Stimulated activated naive B cell treated with anti-CD40 and anti-IgM and Interleukin-4, amounts not matched to agents 10 μg/mL and 1 μg/mL and 100 μg/mL, for 72 hours (primary cell): ENCODE data around the gene BCAS4.

Experiments used
- ATAC-seq, 2 donors: fragments of 150-1000 bp; cut with Tn5 transposase; replicated peaks; 2 replicates each; pipeline ENCODE4 v1.10.0; 2021; ENCODE audit warnings: moderate library complexity in 1 of 2
- DNase-seq: peaks from one replicate; pipeline ENCODE4 v3.0.0; 2021
- H3K27ac Mint-ChIP-seq: one replicate; pipeline ENCODE4 v1.8.0; 2022; ENCODE audit warnings: mild to moderate bottlenecking, mixed read lengths
- H3K27me3 Mint-ChIP-seq, 2 donors: one replicate each; pipeline ENCODE4 v1.8.0; 2022; ENCODE audit warnings: mixed read lengths in 2 of 2
- H3K36me3 Mint-ChIP-seq, 2 donors: one replicate each; pipeline ENCODE4 v1.8.0; 2022; ENCODE audit warnings: mixed read lengths in 2 of 2, mild to moderate bottlenecking in 1 of 2
- H3K4me1 Mint-ChIP-seq, 2 donors: one replicate each; pipeline ENCODE4 v1.8.0; 2022; ENCODE audit warnings: mixed read lengths in 2 of 2, mild to moderate bottlenecking in 1 of 2
- H3K4me3 Mint-ChIP-seq, 2 donors: one replicate each; pipeline ENCODE4 v1.8.0; 2022; ENCODE audit warnings: mild to moderate bottlenecking in 2 of 2, mixed read lengths in 2 of 2, moderate library complexity in 1 of 2
- H3K9me3 Mint-ChIP-seq, 2 donors: one replicate each; pipeline ENCODE4 v1.8.0; 2022; ENCODE audit warnings: mixed read lengths in 2 of 2, mild to moderate bottlenecking in 1 of 2

The BCAS4 gene

DNA sequence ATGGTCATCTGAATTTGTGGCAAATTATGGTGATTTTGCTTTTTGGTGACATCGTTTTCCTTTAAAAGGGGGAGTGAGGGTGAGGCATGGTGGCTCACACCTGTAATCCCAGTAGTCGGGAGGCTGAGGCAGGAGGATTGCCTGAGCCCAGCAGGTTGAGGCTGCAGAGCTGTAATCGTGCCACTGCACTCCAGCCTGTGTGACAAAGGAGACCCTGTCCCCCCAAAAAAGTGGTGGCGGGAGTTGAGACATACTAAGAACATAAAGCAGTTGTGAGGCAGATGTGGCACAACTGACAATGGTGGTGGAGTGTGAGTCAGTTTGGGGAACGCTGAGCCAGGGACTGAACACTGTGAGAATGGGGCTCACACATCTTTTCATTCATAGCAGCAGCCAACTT is 90.9 kb downstream of the BCAS4 start:
- Mint-ChIP-seq H3K9me3 (no peaks in the 10 kb centered on the region), H3K4me3 (no peak overlapping the region), H3K27ac (peak overlapping the region; percentile 25), H3K4me1 (peaks cover 3 to 5% of the 10 kb centered on the region in 2 donors), H3K36me3 (peaks cover 11 to 43% of the 10 kb centered on the region in 2 donors), H3K27me3 (no peaks in the 10 kb centered on the region)
- DNase-seq: no peak
- ATAC-seq: no peak

- no peak overlapping the region for H3K27ac Mint-ChIP-seq
- no peak overlapping the region for H3K4me3 Mint-ChIP-seq
- no peaks in the 10 kb centered on the region for H3K9me3 Mint-ChIP-seq
- DNase-seq (no peak), ATAC-seq (no peak)
- H3K27me3 Mint-ChIP-seq: no peaks in the 10 kb centered on the region
- peaks cover 3 to 5% of the 10 kb centered on the region in 2 donors for H3K4me1 Mint-ChIP-seq
- peaks cover 12 to 48% of the 10 kb centered on the region in 2 donors for H3K36me3 Mint-ChIP-seq
These were observed 91.4 kb downstream of the BCAS4 start for GRCh38 chr20:50886184-50886790.

- no peak overlapping the region for H3K27ac Mint-ChIP-seq
These were observed 92.7 kb downstream of the BCAS4 start for GRCh38 chr20:50887576-50887975.

DNA sequence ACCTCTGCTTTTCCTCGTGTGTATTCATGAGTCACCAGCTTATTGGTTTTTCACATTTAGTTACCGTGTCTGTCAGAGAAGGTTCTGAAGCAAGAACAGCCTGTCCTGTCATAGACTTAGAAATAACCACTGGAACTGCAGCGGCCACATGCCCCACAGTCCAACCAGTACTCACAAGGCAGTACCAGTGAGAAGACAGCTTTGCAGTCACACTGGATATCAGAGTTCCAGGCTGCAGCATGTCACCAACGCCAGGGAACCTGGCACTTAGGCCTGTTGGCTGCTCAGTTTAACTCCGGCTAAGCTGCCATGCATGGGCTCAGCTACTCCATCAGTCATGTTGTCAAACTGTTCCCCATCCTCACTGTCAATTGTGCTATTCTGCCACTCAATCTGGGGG is 96.3 kb downstream of the BCAS4 start:
- Mint-ChIP-seq H3K9me3 (no peaks in the 10 kb centered on the region), H3K4me1 (peaks cover 8 to 13% of the 10 kb centered on the region in 2 donors), H3K36me3 (peaks cover 33 to 58% of the 10 kb centered on the region in 2 donors), H3K27ac (peak overlapping the region; percentile 81), H3K4me3 (no peak overlapping the region), H3K27me3 (no peaks in the 10 kb centered on the region)
- DNase-seq (no peak), ATAC-seq (no peak)

More at GRCh38 chr20:50887576-50887975, 92.7 kb downstream of the BCAS4 start:
- Mint-ChIP-seq H3K4me1 (peaks cover 5 to 8% of the 10 kb centered on the region in 2 donors), H3K9me3 (no peaks in the 10 kb centered on the region), H3K4me3 (no peak overlapping the region), H3K27me3 (no peaks in the 10 kb centered on the region), H3K36me3 (peaks cover 24 to 56% of the 10 kb centered on the region in 2 donors)
- ATAC-seq (no peak), DNase-seq (no peak)

GRCh38 chr20:50892394-50892793 is 97.5 kb downstream of the BCAS4 start:
- H3K36me3 Mint-ChIP-seq: peaks cover 33 to 61% of the 10 kb centered on the region in 2 donors
- no peaks in the 10 kb centered on the region for H3K9me3 Mint-ChIP-seq
- H3K4me1 Mint-ChIP-seq: peaks cover 7 to 14% of the 10 kb centered on the region in 2 donors
- peak in 1 of 2 donors; percentile 34 for ATAC-seq
- no peak for DNase-seq
- H3K27me3 Mint-ChIP-seq: no peaks in the 10 kb centered on the region
- H3K4me3 Mint-ChIP-seq: no peak overlapping the region
- peak overlapping the region; percentile 79 for H3K27ac Mint-ChIP-seq

DNA sequence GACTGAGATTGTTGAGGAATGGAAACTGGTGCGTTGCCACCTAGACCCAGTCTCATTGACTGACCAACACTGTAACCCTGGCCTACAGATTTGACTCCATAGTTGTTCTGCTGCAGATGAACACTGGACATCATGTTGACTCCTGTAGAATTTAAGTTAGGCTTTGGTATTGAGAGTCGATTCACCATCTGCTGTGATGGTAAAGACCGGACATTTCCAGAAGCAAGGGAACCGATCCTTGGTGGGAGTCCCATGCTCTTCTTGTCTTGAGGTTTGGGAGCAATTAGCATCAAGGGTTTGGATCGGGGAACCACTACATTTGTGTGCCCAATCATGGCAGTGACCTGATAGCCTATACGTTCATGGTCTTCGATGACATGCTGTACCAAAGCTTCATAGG is 98.8 kb downstream of the BCAS4 start:
- no peak for ATAC-seq
- peak overlapping the region; percentile 86 for H3K27ac Mint-ChIP-seq

DNA sequence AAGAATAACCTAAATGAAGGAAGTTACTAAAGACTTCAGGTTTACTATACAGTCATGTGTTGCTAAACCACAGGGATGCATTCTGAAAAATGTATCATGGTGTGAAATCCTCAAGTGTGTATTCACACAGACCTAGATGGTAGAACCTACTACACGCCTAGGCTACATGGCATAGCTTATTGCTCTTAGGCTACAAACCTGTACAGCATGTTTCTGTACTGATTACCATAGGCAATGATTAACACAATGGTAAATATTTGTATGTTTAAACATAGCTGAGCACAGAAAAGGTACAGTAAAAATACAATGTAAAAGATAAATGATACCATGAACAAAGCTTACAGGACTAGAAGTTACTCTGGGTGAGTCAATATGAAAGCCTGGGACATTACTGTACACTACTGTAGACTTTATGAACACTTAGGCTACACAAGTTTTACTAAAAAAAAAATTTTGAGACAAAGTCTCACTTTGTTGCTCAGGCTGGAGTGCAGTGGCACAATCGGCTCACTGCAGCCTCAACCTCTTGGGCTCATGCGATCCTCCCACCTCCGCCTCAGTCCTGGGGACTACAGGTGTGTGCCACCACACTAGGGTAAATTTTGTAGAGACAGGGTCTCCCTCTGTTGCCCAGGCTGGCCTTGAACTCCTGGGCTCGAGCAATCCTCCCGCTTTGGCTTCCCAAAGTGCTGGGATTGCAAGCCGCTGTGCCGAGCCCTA is 100.4 kb downstream of the BCAS4 start:
- Mint-ChIP-seq H3K4me1 (peaks cover 7 to 13% of the 10 kb centered on the region in 2 donors), H3K27me3 (no peaks in the 10 kb centered on the region), H3K27ac (no peak overlapping the region), H3K9me3 (no peaks in the 10 kb centered on the region), H3K36me3 (peaks cover 37 to 51% of the 10 kb centered on the region in 2 donors), H3K4me3 (no peak overlapping the region)
- no peak for DNase-seq
- no peak for ATAC-seq

More for the DNA sequence above, 98.8 kb downstream of the BCAS4 start:
- H3K4me1 Mint-ChIP-seq: peaks cover 7 to 13% of the 10 kb centered on the region in 2 donors
- no peak overlapping the region for H3K4me3 Mint-ChIP-seq
- no peaks in the 10 kb centered on the region for H3K9me3 Mint-ChIP-seq
- peaks cover 37 to 61% of the 10 kb centered on the region in 2 donors for H3K36me3 Mint-ChIP-seq
- H3K27me3 Mint-ChIP-seq: no peaks in the 10 kb centered on the region
- no peak for DNase-seq

DNA sequence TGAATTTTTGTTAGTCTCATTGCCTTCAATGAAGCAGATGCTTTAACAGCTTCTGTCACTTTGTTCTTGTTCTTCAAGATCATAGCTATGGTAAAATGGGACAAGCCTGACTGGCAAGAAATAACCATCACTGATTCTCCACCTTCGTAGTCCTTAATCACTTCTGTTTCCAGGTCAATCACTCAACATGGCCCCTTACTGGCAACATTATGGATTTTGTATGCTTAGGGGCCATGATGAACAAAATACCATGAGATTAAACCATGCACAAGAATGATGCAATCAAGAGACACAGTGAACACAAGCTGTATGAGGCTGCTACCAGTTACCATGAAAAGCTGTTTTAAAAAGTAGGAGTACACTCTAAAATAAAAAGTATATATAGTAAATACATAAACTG is 103.6 kb downstream of the BCAS4 start:
- ATAC-seq (no peak), DNase-seq (no peak)
- no peaks in the 10 kb centered on the region for H3K9me3 Mint-ChIP-seq
- peaks cover 9 to 23% of the 10 kb centered on the region in 2 donors for H3K4me1 Mint-ChIP-seq
- H3K4me3 Mint-ChIP-seq: no peak overlapping the region
- H3K27ac Mint-ChIP-seq: no peak overlapping the region
- H3K36me3 Mint-ChIP-seq: peaks cover 18 to 34% of the 10 kb centered on the region in 2 donors
- no peaks in the 10 kb centered on the region for H3K27me3 Mint-ChIP-seq

- Mint-ChIP-seq H3K9me3 (no peaks in the 10 kb centered on the region), H3K27me3 (no peaks in the 10 kb centered on the region), H3K4me1 (peaks cover 18 to 35% of the 10 kb centered on the region in 2 donors), H3K27ac (no peak overlapping the region), H3K4me3 (no peak overlapping the region), H3K36me3 (peaks cover 16 to 26% of the 10 kb centered on the region in 2 donors)
- ATAC-seq: no peak
- no peak for DNase-seq
These were observed 105.4 kb downstream of the BCAS4 start for GRCh38 chr20:50900261-50900660.

- Mint-ChIP-seq H3K36me3 (peaks cover 16 to 26% of the 10 kb centered on the region in 2 donors), H3K27ac (no peak overlapping the region), H3K4me1 (peaks cover 18 to 41% of the 10 kb centered on the region in 2 donors), H3K27me3 (no peaks in the 10 kb centered on the region), H3K9me3 (no peaks in the 10 kb centered on the region), H3K4me3 (no peak overlapping the region)
- ATAC-seq (no peak), DNase-seq (no peak)
These were observed 106.4 kb downstream of the BCAS4 start for GRCh38 chr20:50901301-50901700.

GRCh38 chr20:50903353-50904051 is 108.6 kb downstream of the BCAS4 start:
- peaks cover 15 to 24% of the 10 kb centered on the region in 2 donors for H3K36me3 Mint-ChIP-seq
- H3K27me3 Mint-ChIP-seq: no peaks in the 10 kb centered on the region
- peak overlapping the region in 1 of 2 donors; percentile 16 for H3K4me3 Mint-ChIP-seq
- no peak for DNase-seq
- H3K4me1 Mint-ChIP-seq: peaks cover 19 to 56% of the 10 kb centered on the region in 2 donors
- peak overlapping the region; percentile 84 for H3K27ac Mint-ChIP-seq
- no peak for ATAC-seq
- no peaks in the 10 kb centered on the region for H3K9me3 Mint-ChIP-seq

DNA sequence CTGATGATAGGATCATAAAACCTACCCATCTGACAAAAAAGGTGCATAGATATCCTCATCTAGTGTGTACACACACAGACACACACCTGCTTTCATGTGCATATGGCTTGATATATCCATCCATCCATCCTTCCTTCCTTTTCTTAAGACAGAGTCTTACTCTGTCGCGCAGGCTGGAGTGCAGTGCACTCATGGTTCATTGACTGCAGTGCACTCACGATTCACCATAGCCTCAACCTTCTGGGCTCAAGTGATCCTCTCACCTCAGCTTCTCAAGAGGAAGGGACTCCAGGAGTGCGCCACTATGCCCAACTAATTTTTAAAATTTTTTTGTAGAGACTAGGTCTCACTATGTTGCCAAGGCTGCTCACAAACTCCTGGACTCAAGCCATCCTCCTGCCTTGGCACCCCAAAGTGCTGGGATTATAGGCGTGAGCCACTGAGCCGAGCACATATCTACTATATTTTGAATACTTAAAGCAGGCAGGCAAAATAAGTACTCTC is 109.3 kb downstream of the BCAS4 start:
- peaks cover 15 to 23% of the 10 kb centered on the region in 2 donors for H3K36me3 Mint-ChIP-seq
- no peaks in the 10 kb centered on the region for H3K27me3 Mint-ChIP-seq
- no peaks in the 10 kb centered on the region for H3K9me3 Mint-ChIP-seq
- ATAC-seq: peak in 1 of 2 donors; percentile 34
- H3K4me3 Mint-ChIP-seq: no peak overlapping the region
- no peak for DNase-seq
- H3K4me1 Mint-ChIP-seq: peaks cover 19 to 56% of the 10 kb centered on the region in 2 donors
- peak overlapping the region; percentile 84 for H3K27ac Mint-ChIP-seq

DNA sequence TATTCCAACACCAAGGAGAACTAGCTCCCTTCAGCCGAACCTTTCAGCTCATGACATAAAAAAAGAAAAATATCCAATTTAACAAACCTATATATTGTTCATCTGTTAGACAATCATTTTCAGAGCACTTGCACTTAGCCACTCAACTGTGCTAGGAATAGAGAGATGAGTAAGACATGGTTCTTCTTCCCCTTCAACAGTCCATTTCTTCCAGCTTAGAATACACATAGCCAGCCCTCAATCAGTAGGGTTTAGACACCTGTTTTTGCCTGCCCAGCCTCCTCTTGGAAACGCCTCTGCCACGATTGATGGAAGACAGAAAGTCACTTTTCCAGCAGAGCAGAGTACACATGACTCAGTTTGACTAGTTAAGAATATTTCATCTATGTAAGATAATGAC is 114.6 kb downstream of the BCAS4 start:
- Mint-ChIP-seq H3K36me3 (peaks cover 13 to 31% of the 10 kb centered on the region in 2 donors), H3K4me1 (peaks cover 33 to 67% of the 10 kb centered on the region in 2 donors), H3K27ac (peak overlapping the region; percentile 73), H3K4me3 (no peak overlapping the region), H3K27me3 (no peaks in the 10 kb centered on the region), H3K9me3 (no peaks in the 10 kb centered on the region)
- peak; percentile 53 to 72 for ATAC-seq
- DNase-seq: no peak

- Mint-ChIP-seq H3K27me3 (no peaks in the 10 kb centered on the region), H3K9me3 (no peaks in the 10 kb centered on the region), H3K4me1 (peaks cover 32 to 67% of the 10 kb centered on the region in 2 donors), H3K36me3 (peaks cover 13 to 31% of the 10 kb centered on the region in 2 donors), H3K4me3 (no peak overlapping the region), H3K27ac (peak overlapping the region; percentile 47)
- ATAC-seq (no peak), DNase-seq (no peak)
These were observed 116.2 kb downstream of the BCAS4 start for GRCh38 chr20:50911030-50911429.
